ENCODE results near the gene OR5K2.

OR5K2 gene

DNA sequence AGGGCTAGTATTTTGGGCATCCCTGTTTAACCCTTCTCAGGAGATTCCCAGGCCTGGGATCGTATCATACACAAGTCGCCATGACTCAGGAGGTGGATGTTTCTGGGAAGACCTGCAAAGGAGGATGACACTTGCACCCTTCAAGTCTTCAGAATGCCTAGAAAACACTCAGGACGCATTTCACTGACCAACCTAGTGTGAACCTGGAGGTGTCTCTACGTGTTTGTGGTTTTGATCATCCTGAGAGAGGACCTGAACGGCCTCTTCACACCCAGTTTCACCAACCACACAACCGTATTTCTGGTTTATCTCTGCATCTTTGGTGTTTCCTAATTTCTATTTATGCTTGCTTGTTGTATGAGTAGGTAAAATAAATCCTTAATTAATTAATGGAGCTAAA, 28.0 kb downstream of the OR5K2 start:
- no peak for DNase-seq

DNA sequence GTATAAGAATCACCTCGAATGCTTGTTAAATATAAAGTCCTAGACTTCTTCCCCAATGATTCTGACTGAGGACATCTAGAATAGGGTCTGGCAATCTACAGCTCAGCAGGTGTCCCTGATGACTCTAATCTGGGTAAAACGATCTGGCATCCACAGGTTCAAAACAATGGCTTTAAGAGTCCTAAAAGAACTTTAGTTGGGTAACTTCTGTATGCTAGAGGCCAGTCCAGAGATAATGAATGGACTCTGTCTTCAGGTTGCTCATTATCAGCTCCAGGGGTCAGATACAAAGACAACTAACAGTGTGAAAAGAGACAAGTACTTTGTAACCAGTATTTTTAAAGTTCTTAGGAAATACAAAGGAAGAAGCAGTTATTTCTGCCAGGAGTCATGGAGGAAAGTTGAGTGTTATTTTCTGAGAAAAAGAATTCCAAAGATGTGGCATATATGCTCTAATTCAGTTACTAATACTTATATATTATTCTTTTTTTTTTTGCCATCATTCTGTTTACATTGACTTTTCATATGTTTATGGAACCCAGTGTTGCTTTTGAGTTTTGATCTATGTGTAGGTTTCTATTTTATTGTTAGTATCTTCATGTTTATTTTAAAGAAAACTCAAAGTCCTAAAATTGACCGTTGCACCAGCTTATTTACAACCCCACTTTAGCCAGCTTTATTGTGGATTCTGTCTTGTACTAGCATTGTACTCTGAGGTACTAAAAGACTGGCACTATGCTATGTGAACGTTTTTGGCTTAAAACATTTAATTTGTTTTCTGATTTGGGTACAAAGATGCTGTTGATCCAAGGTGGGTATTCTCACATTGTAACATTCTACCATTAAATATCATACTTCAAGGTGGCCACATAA, 31.2 kb downstream of the OR5K2 start:
- no peak for DNase-seq

DNA sequence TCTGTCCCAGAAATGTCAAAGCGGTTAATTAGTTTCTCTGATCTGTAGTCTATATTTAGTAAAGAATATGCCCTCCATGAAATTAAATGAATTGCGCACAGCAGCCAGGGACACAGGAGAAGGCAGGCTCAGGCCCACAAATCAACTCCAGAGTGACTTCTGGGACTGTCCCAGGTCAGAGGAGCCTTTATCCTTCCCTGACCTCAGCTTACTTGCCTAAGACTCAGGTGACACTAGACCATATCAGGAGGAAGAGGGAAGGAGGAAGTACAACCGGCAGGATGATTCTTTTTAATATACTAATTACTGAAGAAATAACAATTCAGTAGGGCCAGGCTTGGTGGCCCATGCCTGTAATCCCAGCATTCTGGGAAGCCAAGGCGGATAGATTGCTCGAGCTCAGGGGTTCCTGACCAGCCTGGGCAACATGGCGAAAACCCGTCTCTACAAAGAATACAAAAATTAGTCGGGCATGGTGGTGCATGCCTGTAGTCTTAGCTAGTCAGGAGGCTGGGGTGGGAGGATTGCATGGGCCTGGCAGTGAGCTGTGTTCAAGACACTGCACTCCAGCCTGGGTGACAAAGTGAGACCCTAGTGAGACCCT, 32.5 kb downstream of the OR5K2 start:
- no peak for DNase-seq

DNA sequence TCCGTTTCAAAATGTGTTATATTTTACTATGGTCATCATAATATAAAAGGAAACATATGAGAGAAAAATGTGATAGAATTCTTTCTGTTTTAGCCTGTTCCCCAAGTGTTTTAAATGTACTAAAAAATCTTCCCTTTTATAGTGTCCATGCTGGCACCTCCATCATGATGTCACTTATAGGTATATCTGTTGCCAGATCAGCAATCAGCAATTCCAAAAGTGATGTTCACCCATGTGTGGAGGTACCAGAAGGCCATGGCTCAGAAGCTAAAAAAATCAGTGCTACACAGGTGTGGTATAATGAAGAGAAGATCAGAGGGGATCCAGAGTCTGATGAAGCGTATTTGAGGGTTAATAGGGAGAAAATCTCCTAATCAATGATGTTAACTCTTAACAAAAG, 33.2 kb downstream of the OR5K2 start:
- DNase-seq = no peak

DNA sequence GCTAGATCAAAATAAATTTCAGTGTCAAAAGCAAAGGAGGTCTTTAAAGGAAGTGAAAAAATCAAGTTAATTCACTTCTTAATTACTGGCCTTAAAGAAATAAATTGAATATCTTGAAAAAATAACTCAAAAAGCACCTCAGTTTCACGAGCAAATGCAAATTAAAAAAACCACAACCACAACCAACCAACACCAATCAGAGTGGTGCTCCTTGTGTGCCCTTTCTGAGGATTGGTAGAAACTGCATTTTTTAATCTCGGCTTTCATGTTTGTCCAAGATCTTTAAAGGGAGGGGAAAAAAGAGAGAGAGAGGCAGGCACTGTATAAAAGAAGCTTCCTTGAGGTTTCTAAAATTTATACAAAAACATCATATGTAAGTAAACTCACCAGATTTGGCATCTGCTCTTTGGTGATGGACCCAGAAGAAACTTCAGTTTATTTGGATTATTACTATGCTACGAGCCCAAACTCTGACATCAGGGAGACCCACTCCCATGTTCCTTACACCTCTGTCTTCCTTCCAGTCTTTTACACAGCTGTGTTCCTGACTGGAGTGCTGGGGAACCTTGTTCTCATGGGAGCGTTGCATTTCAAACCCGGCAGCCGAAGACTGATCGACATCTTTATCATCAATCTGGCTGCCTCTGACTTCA, 34.3 kb downstream of the OR5K2 start, which contains the start of gene GPR15:
Gene GPR15 (plus strand): TSS at position 357 of the 653 bp plus-strand sequence. CDS start 56 bp downstream, at position 413.
- no peak for DNase-seq

DNA sequence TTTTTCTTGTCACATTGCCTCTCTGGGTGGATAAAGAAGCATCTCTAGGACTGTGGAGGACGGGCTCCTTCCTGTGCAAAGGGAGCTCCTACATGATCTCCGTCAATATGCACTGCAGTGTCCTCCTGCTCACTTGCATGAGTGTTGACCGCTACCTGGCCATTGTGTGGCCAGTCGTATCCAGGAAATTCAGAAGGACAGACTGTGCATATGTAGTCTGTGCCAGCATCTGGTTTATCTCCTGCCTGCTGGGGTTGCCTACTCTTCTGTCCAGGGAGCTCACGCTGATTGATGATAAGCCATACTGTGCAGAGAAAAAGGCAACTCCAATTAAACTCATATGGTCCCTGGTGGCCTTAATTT, 34.8 kb downstream of the OR5K2 start:
- no peak for DNase-seq

DNA sequence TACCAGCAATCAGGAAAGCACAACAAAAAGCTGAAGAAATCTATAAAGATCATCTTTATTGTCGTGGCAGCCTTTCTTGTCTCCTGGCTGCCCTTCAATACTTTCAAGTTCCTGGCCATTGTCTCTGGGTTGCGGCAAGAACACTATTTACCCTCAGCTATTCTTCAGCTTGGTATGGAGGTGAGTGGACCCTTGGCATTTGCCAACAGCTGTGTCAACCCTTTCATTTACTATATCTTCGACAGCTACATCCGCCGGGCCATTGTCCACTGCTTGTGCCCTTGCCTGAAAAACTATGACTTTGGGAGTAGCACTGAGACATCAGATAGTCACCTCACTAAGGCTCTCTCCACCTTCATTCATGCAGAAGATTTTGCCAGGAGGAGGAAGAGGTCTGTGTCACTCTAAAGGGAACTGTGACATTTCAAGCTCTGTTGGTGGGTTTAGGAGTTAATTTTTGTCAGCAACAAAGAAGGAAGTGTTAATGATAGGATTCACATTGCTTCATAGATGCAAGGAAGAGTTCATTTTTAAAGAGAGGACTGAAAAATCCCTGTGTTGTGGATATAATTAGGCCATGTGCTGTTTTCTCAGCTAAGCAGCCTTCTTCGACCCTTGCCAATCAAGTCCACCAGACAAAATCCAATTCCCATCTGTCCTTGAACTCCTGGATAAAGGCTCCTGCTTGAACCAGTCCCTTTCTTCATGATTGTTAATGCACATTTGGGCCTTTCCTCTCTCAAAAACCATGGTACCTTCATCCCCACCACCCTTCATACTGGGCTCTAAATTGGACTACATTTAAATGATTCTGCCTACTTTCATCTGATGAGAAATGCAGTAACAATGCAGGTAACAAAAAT, 35.5 kb downstream of the OR5K2 start:
- no peak for DNase-seq

DNA sequence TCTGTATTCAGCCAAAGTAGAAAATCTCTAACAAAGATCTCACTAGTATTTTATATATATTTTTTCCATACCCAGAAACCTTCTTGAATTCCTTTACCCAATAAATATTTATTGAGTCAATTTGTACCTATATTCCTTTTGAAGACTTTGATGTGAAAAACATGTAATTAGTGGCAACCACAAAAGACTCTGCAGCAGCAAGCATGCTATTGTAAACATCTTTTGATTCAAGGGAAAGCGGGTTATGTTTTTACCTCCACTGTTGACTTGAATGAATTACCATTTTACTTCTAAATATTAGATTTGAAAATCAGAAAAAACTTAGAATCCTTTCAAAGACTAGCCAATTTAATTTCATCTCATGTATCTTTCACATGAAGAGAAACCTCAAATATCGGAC, 36.7 kb downstream of the OR5K2 start:
- no peak for DNase-seq

DNA sequence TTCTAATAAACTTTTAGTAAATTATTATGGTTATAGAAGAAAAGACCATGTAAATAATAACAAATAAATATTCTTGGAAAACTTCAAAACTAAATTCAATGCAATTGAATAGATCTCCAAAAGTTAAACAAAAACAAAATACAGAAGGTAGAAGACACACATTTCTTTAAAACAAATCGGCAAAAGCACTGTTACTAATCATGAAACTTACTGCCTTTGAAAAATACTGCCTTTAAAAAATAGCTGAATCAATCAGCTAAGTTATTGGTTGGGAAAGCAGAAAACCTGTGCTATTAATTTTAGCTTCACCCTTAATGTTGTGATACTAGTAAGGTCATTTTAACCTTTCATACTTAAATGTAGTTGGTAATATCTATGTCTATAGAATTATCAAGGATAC, 37.3 kb downstream of the OR5K2 start:
- DNase-seq = no peak

DNA sequence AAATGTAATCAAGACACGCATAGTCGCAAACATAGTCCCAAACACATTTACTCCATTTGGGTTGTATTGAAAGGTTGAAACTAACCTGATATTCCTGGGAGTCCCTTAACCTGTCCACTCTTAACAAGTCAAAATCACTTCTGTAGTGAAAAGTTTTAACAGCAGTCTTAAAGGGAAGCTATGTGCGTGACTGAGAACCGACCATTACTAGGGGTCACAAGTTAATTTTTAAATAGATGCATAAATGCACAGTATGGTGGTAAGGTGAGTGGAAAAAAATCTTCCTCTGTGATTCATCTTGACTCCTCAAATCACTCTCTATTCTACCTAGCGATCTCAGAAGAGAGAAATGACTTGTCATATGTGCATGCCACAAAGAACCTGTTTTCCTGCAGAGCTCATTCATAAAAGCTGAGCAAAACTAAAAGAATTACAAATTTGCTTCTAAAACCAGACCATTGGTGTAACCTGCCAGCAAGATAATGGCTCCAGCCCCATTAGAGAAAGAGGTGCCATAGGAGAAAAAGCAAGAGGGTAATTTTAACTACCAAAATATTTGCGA, 39.1 kb downstream of the OR5K2 start:
- DNase-seq = no peak

DNA sequence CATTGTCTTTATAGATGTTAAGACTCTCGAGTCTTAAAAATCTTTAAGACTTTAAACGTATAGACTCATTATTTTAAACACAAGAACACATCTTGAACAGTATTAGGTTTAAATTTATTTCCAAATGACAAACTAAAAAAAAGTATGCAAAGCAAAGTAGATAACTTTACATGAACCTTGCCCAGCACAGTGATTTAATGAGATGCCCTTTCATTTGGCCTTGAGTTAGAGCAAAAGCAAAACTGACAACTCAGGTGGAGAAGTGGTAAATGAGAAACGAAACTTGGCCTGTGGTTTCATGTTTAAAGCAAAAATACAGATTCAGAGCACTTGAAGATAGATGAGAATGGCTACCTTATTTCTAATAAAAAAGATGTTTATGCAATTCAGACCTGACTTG, 42.9 kb downstream of the OR5K2 start:
- DNase-seq = no peak

DNA sequence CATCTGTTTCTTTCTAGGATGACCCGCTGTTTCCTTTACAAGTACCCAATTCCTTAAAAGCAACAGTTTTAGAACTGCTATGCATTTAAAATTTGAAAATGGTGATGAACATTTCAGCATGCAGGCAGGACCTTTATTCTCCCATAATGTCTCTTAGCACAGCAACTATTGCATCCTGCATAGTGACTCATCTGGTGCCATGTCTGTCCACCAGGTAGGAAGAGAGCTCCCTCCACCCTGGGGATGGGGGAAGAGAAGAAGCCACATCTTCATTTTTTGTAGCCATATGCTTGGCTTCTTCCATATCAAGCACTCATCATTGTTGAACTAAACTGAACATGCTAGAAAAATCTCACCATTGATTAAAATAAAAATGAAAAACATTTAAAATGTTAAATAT, 44.2 kb downstream of the OR5K2 start:
- no peak for DNase-seq

DNA sequence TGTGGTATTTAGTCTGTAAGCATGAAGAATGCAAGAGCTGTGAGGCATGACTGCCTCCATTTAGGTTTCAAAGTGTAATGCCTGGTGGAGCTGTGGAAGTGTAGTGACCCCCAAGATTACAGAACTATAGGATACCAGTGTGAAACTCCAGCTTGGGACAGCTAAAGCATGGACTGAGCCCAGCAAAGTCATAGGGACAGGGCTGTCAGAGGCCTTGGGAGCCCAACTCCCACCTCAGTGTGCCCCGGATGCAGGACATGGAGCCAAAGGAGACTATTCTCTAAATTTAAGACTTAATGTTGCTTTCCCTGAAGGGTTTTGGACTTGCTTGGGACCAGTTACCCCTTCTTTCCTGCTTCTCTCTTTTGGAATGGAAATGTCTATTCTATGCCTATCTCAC, 45.1 kb downstream of the OR5K2 start:
- DNase-seq = no peak

DNA sequence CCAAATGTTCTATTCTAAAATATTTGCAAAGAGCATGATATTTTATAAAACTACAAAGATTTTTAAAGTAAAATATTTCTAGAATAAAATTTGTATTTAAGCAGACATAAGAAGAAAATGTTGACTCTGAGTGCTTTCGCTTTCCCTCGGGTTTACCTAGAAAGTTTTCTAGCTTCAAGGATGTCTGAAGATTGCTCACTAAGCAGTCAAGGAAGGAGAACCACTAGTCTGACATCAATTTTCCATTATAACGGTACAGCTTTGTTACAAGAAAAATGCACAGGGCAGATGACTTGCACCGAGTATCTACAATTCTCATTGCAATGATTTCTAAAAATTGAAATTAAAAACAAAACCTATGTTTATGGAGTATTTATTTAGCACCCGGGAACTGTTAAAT, 48.5 kb downstream of the OR5K2 start:
- DNase-seq = no peak
